ENCODE data around the gene SPAG17.

The SPAG17 gene

DNA sequence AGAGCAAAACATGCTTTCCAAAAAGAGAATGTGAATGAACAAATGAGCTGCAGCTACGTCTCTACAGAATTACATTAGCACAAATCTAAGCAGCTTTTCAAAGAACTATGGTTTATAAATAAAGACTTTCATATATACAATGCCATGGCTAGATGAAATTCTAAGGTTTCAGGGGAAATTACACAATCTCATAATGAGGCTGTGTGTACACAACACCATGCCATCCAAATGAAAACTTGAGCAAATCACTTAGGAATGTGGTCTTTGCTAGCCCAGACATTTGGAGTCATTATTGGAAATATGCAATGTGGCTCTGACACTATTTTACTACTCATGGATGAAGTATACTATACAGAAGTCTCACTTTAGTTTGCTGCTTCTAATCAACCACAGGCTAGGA is 37.5 kb downstream of the SPAG17 start:
- H3K36me3 ChIP-seq (ENCODE audit: insufficient read depth, low read length): no peaks in the 10 kb centered on the region
- H2AFZ ChIP-seq (ENCODE audit: low read length, unreplicated experiment): no peak overlapping the region
- peaks cover 11% of the 10 kb centered on the region for H3K4me1 ChIP-seq (ENCODE audit: control insufficient read depth, insufficient read depth, low read length, unreplicated experiment)
- H3K27ac ChIP-seq (ENCODE audit: low read depth, low read length): peak overlapping the region; percentile 40
- no peak overlapping the region for H3K4me3 ChIP-seq (ENCODE audit: low read depth, low read length)
- no peaks in the 10 kb centered on the region for H3K79me2 ChIP-seq (ENCODE audit: control insufficient read depth, insufficient read depth, low read length, unreplicated experiment)
- H3K27me3 ChIP-seq (ENCODE audit: insufficient read depth, low read length): no peaks in the 10 kb centered on the region

GRCh38 chr1:118145721-118146120 is 39.3 kb downstream of the SPAG17 start:
- no peak overlapping the region for H2AFZ ChIP-seq (ENCODE audit: low read length, unreplicated experiment)
- no peak overlapping the region for H3K4me3 ChIP-seq (ENCODE audit: low read depth, low read length)
- peaks cover 11% of the 10 kb centered on the region for H3K4me1 ChIP-seq (ENCODE audit: control insufficient read depth, insufficient read depth, low read length, unreplicated experiment)
- H3K36me3 ChIP-seq (ENCODE audit: insufficient read depth, low read length): no peaks in the 10 kb centered on the region
- no peaks in the 10 kb centered on the region for H3K27me3 ChIP-seq (ENCODE audit: insufficient read depth, low read length)
- no peak overlapping the region for H3K27ac ChIP-seq (ENCODE audit: low read depth, low read length)
- H3K79me2 ChIP-seq (ENCODE audit: control insufficient read depth, insufficient read depth, low read length, unreplicated experiment): no peaks in the 10 kb centered on the region

- Histone ChIP-seq H3K4me1 (ENCODE audit: control insufficient read depth, insufficient read depth, low read length, unreplicated experiment) (peaks cover 11% of the 10 kb centered on the region), H3K27ac (ENCODE audit: low read depth, low read length) (no peak overlapping the region), H3K36me3 (ENCODE audit: insufficient read depth, low read length) (no peaks in the 10 kb centered on the region), H3K27me3 (ENCODE audit: insufficient read depth, low read length) (no peaks in the 10 kb centered on the region), H2AFZ (ENCODE audit: low read length, unreplicated experiment) (peak overlapping the region; percentile 21), H3K4me3 (ENCODE audit: low read depth, low read length) (no peak overlapping the region), H3K79me2 (ENCODE audit: control insufficient read depth, insufficient read depth, low read length, unreplicated experiment) (no peaks in the 10 kb centered on the region)
Observed at GRCh38 chr1:118144684-118145083, 40.3 kb downstream of the SPAG17 start.

GRCh38 chr1:118143831-118144230 is 41.2 kb downstream of the SPAG17 start:
- Histone ChIP-seq H3K79me2 (ENCODE audit: control insufficient read depth, insufficient read depth, low read length, unreplicated experiment) (no peaks in the 10 kb centered on the region), H3K36me3 (ENCODE audit: insufficient read depth, low read length) (no peaks in the 10 kb centered on the region), H3K4me3 (ENCODE audit: low read depth, low read length) (no peak overlapping the region), H3K27ac (ENCODE audit: low read depth, low read length) (no peak overlapping the region), H2AFZ (ENCODE audit: low read length, unreplicated experiment) (no peak overlapping the region), H3K27me3 (ENCODE audit: insufficient read depth, low read length) (no peaks in the 10 kb centered on the region), H3K4me1 (ENCODE audit: control insufficient read depth, insufficient read depth, low read length, unreplicated experiment) (peaks cover 11% of the 10 kb centered on the region)

DNA sequence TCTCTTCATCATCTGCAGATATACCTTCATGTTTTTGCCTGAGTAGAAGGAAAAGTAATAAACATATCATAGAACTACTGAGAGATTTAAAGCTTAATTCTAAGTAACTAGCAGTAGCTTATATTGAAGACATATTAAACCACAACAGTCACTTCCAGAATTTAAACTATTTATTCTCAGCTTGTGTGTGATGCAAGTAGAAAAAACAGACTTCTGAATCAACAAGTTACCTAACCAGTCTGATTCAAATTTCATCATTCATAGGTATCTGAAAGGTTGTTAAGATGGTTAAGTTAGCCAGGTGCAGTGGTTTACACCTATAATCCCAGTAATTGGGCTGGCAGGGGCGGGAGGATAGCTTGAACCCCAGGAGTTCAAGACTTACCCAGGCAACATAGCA is 41.9 kb downstream of the SPAG17 start:
- peaks cover 11% of the 10 kb centered on the region for H3K4me1 ChIP-seq (ENCODE audit: control insufficient read depth, insufficient read depth, low read length, unreplicated experiment)
- H3K36me3 ChIP-seq (ENCODE audit: insufficient read depth, low read length): no peaks in the 10 kb centered on the region
- H3K79me2 ChIP-seq (ENCODE audit: control insufficient read depth, insufficient read depth, low read length, unreplicated experiment): no peaks in the 10 kb centered on the region
- H3K4me3 ChIP-seq (ENCODE audit: low read depth, low read length): no peak overlapping the region
- no peak overlapping the region for H3K27ac ChIP-seq (ENCODE audit: low read depth, low read length)
- H3K27me3 ChIP-seq (ENCODE audit: insufficient read depth, low read length): no peaks in the 10 kb centered on the region
- H2AFZ ChIP-seq (ENCODE audit: low read length, unreplicated experiment): no peak overlapping the region

GRCh38 chr1:118142546-118142945 is 42.5 kb downstream of the SPAG17 start:
- H3K36me3 ChIP-seq (ENCODE audit: insufficient read depth, low read length): no peaks in the 10 kb centered on the region
- no peak overlapping the region for H3K4me3 ChIP-seq (ENCODE audit: low read depth, low read length)
- H3K27ac ChIP-seq (ENCODE audit: low read depth, low read length): no peak overlapping the region
- H3K79me2 ChIP-seq (ENCODE audit: control insufficient read depth, insufficient read depth, low read length, unreplicated experiment): no peaks in the 10 kb centered on the region
- no peaks in the 10 kb centered on the region for H3K27me3 ChIP-seq (ENCODE audit: insufficient read depth, low read length)
- peaks cover 10% of the 10 kb centered on the region for H3K4me1 ChIP-seq (ENCODE audit: control insufficient read depth, insufficient read depth, low read length, unreplicated experiment)
- H2AFZ ChIP-seq (ENCODE audit: low read length, unreplicated experiment): no peak overlapping the region

- peaks cover 25% of the 10 kb centered on the region for H3K4me1 ChIP-seq (ENCODE audit: control insufficient read depth, insufficient read depth, low read length, unreplicated experiment)
- no peaks in the 10 kb centered on the region for H3K27me3 ChIP-seq (ENCODE audit: insufficient read depth, low read length)
- no peak overlapping the region for H3K4me3 ChIP-seq (ENCODE audit: low read depth, low read length)
- no peak overlapping the region for H3K27ac ChIP-seq (ENCODE audit: low read depth, low read length)
- no peaks in the 10 kb centered on the region for H3K36me3 ChIP-seq (ENCODE audit: insufficient read depth, low read length)
- peak overlapping the region; percentile 47 for H2AFZ ChIP-seq (ENCODE audit: low read length, unreplicated experiment)
- H3K79me2 ChIP-seq (ENCODE audit: control insufficient read depth, insufficient read depth, low read length, unreplicated experiment): no peaks in the 10 kb centered on the region
Observed at GRCh38 chr1:118137900-118138299, 47.1 kb downstream of the SPAG17 start.

GRCh38 chr1:118136187-118136941 is 48.7 kb downstream of the SPAG17 start:
- Histone ChIP-seq H3K27ac (ENCODE audit: low read depth, low read length) (peak overlapping the region; percentile 47), H3K79me2 (ENCODE audit: control insufficient read depth, insufficient read depth, low read length, unreplicated experiment) (no peaks in the 10 kb centered on the region), H3K4me3 (ENCODE audit: low read depth, low read length) (peak overlapping the region; percentile 64), H2AFZ (ENCODE audit: low read length, unreplicated experiment) (peak overlapping the region; percentile 93), H3K36me3 (ENCODE audit: insufficient read depth, low read length) (no peaks in the 10 kb centered on the region), H3K4me1 (ENCODE audit: control insufficient read depth, insufficient read depth, low read length, unreplicated experiment) (peaks cover 25% of the 10 kb centered on the region), H3K27me3 (ENCODE audit: insufficient read depth, low read length) (no peaks in the 10 kb centered on the region)

GRCh38 chr1:118132000-118132399 is 53.0 kb downstream of the SPAG17 start:
- Histone ChIP-seq H3K27me3 (ENCODE audit: insufficient read depth, low read length) (no peaks in the 10 kb centered on the region), H3K36me3 (ENCODE audit: insufficient read depth, low read length) (no peaks in the 10 kb centered on the region), H3K27ac (ENCODE audit: low read depth, low read length) (no peak overlapping the region), H2AFZ (ENCODE audit: low read length, unreplicated experiment) (no peak overlapping the region), H3K4me3 (ENCODE audit: low read depth, low read length) (no peak overlapping the region), H3K4me1 (ENCODE audit: control insufficient read depth, insufficient read depth, low read length, unreplicated experiment) (peaks cover 15% of the 10 kb centered on the region), H3K79me2 (ENCODE audit: control insufficient read depth, insufficient read depth, low read length, unreplicated experiment) (no peaks in the 10 kb centered on the region)

DNA sequence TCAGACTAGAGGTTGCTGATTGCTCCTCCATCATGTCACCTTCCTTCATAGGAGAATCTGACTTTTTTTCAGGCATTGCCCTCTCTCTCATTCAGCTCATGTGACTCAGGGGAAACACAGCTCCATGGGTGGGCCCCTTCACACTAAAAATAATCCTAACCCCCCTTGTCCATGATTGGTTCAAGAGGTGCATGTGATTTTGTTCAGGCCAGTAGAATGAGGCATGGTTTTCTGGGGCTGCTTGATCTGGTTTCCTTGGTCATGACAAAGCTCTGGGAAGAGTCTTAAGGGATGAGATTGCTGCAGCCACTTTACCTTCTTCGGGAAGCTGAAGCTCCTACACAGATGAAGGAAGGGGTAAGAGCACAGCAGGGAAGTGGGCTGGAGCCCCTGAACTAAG is 56.3 kb downstream of the SPAG17 start:
- Histone ChIP-seq H3K4me1 (ENCODE audit: control insufficient read depth, insufficient read depth, low read length, unreplicated experiment) (no peaks in the 10 kb centered on the region), H3K27ac (ENCODE audit: low read depth, low read length) (no peak overlapping the region), H3K36me3 (ENCODE audit: insufficient read depth, low read length) (no peaks in the 10 kb centered on the region), H3K4me3 (ENCODE audit: low read depth, low read length) (no peak overlapping the region), H3K27me3 (ENCODE audit: insufficient read depth, low read length) (no peaks in the 10 kb centered on the region), H2AFZ (ENCODE audit: low read length, unreplicated experiment) (no peak overlapping the region), H3K79me2 (ENCODE audit: control insufficient read depth, insufficient read depth, low read length, unreplicated experiment) (no peaks in the 10 kb centered on the region)

DNA sequence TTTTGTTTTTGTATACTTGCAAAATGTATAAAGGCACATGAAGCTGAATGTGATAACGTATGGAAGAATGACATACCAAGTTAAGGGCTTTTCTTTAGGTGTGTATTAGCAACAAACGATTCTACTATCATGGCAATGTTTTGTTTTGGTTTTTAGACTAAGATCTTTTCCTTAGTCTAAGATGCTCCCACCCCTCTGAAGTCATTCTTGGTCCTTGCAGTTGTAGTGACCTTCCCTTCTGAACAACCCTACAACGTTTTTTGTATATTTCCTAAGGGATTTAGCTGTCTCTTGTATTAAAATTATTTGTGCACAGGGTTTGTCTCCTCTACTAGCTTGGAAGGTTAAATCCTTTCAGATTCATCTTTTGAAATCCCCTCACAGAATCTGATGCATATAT is 61.0 kb downstream of the SPAG17 start:
- H2AFZ ChIP-seq (ENCODE audit: low read length, unreplicated experiment): no peak overlapping the region
- H3K79me2 ChIP-seq (ENCODE audit: control insufficient read depth, insufficient read depth, low read length, unreplicated experiment): no peaks in the 10 kb centered on the region
- no peaks in the 10 kb centered on the region for H3K27me3 ChIP-seq (ENCODE audit: insufficient read depth, low read length)
- no peak overlapping the region for H3K4me3 ChIP-seq (ENCODE audit: low read depth, low read length)
- peaks cover 4% of the 10 kb centered on the region for H3K4me1 ChIP-seq (ENCODE audit: control insufficient read depth, insufficient read depth, low read length, unreplicated experiment)
- no peak overlapping the region for H3K27ac ChIP-seq (ENCODE audit: low read depth, low read length)
- H3K36me3 ChIP-seq (ENCODE audit: insufficient read depth, low read length): no peaks in the 10 kb centered on the region
